GM23338 (cell line): ENCODE measurements around the gene NEMF. TPM values are rescaled to one million over a fixed set of nuclear protein-coding genes. Genes with fewer than 3 reads are reported as not detected.

Experiments
- CTCF ChIP-seq, 2 experiments: fragments of 200-600 bp in 1 of 2; sonication (generic) in 1 of 2; conservative IDR thresholded peaks; 2 replicates each; pipeline versions ENCODE4 v1.5.1 to v1.6.1; 2016 to 2017; ENCODE audit warnings: antibody characterized with exemption in 2 of 2, low read depth in 2 of 2, mild to moderate bottlenecking in 2 of 2, moderate library complexity in 1 of 2
- ZNF462 ChIP-seq: fragments of 250-450 bp; sonication (Bioruptor Pico); IDR thresholded peaks from 2 replicates; pipeline ENCODE4 v1.5.0; 2020; ENCODE audit warnings: mild to moderate bottlenecking, moderate library complexity
- polyA plus RNA-seq: library from polyadenylated mRNA; unstranded; fragments of >200 nt; fragmentation: Nextera tagmentation; extraction: Ambion mirVana; gene quantifications from 2 replicates; pipeline ENCODE4 v1.2.1, GENCODE V29; 2016
- small RNA-seq: library from RNA; depleted of rRNA; stranded (forward); fragments of <200 nt; gene quantifications from one replicate; pipeline ENCODE3, GENCODE V24; 2014; ENCODE audit warnings: low replicate concordance
- total RNA-seq: library from RNA; depleted of rRNA; stranded (reverse); fragments of >200 nt; shearing (Covaris generic); gene quantifications from 2 replicates; pipeline ENCODE4 v1.2.3, GENCODE V29; 2014; rRNA removed

The NEMF gene
- total and polyA plus RNA-seq, 2 experiments from 2014 or later = 58.4 to 88.1 TPM

GRCh38 chr14:49732896-49733295 lies 119.7 kb downstream of the NEMF start (continued):
- TF ChIP-seq ZNF462 = no peak
- no peak for TF ChIP-seq CTCF (conservative IDR thresholded peaks at IDR 0.05; ENCODE audit: low read depth in 2 of 2)

Small RNA genes lying within 50 kb of the gene (small RNA-seq; reads per million reads assigned to genes)
- not detected for gene RF00019
- gene RN7SL2 = 47.3 reads per million, percentile 99 among the genes with 10 or more reads in this experiment
- gene RN7SL3 = 45.6 reads per million, percentile 99 among the genes with 10 or more reads in this experiment
- gene RNU6-189P = not detected
- not detected for gene RNU6-539P

Other genes with a start within 250 kb of the NEMF start
- 122 and 204 TPM in 2 replicates for gene RPL36AL, start 232.2 kb downstream of the NEMF start, total RNA-seq
- gene RPL36AL, start 232.2 kb downstream of the NEMF start, polyA plus RNA-seq = 690 and 723 TPM in 2 replicates
- 25.7 and 31.6 TPM in 2 replicates for gene MGAT2, start 232.0 kb downstream of the NEMF start, total RNA-seq
- 10.1 and 10.3 TPM in 2 replicates for gene MGAT2, start 232.0 kb downstream of the NEMF start, polyA plus RNA-seq
- gene DNAAF2, start 217.5 kb downstream of the NEMF start, total RNA-seq = 40.4 and 41.2 TPM in 2 replicates
- 56.9 and 62.6 TPM in 2 replicates for gene DNAAF2, start 217.5 kb downstream of the NEMF start, polyA plus RNA-seq
- gene POLE2, start 164.6 kb downstream of the NEMF start, total RNA-seq = 53.3 and 76.5 TPM in 2 replicates
- gene POLE2, start 164.6 kb downstream of the NEMF start, polyA plus RNA-seq = 37.9 and 41.9 TPM in 2 replicates
- 4.0 TPM in 1 of 2 replicates, not detected in the other for gene KLHDC1, start 159.7 kb downstream of the NEMF start, total RNA-seq
- gene KLHDC1, start 159.7 kb downstream of the NEMF start, polyA plus RNA-seq = not detected in 2 replicates
- 61.9 and 67.1 TPM in 2 replicates for gene KLHDC2, start 84.6 kb downstream of the NEMF start, total RNA-seq
- 34.1 and 38.5 TPM in 2 replicates for gene KLHDC2, start 84.6 kb downstream of the NEMF start, polyA plus RNA-seq
- gene ARF6, start 40.3 kb upstream of the NEMF start, total RNA-seq = 60.1 and 73.1 TPM in 2 replicates
- 42.5 and 47.8 TPM in 2 replicates for gene ARF6, start 40.3 kb upstream of the NEMF start, polyA plus RNA-seq